GM21737 (cell line): ENCODE measurements around the gene ERBB4.
"Not testable (repeated sequence)": the region's sequence is repeated elsewhere in the genome, so short reads cannot be mapped to it uniquely, and the experiment has no call there.

Experiments
- ATAC-seq: cut with Tn5 transposase; IDR thresholded peaks from one replicate; pipeline ENCODE4 v1.9.1; 2021; ENCODE audit warnings: mild to moderate bottlenecking, moderate library complexity; ENCODE audit not compliant: unreplicated experiment

The ERBB4 gene

GRCh38 chr2:212022966-212023365 is 515.6 kb downstream of the ERBB4 start:
- no peak for ATAC-seq

- no peak for ATAC-seq
Measured at GRCh38 chr2:212021947-212022346, 516.7 kb downstream of the ERBB4 start.

GRCh38 chr2:212015588-212015987 is 523.0 kb downstream of the ERBB4 start:
- no peak for ATAC-seq

DNA sequence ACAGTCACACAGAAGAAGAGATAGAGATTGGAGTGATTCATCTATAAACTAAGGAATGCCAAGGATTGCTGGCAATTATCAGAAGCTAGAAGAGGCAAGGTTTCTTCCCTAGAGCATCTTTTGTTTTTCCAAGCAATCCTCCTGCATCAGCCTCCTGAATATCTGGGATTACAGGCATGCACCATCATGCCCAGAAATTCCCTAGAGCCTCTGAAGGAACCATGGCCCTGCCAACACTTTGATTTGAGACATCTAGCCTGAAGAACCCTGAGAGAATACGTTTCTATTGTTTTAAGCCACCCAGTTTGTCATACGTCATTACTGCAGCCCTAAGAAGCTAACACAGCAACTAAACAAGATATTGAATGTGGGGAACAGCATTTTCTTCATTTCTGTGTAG is 525.0 kb downstream of the ERBB4 start:
- no peak for ATAC-seq

DNA sequence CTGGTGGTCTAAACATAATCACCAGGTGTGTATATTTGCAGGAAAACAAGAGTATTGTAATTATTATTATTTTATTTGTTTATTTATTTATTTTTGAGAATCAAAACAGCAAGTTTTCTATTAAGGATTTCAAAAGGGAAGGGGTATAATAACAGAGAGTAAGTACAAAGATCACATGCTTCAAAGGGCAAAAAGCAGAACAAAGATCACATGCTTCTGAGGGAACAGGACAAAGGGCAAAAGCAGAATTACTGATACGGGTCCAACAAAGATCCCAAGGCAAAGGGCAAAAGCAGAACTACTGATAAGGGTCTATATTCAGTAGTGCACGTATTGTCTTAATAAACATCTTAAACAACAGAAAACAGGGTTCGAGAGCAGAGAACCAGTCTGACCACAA is 528.3 kb downstream of the ERBB4 start:
- not testable (repeated sequence) for ATAC-seq

DNA sequence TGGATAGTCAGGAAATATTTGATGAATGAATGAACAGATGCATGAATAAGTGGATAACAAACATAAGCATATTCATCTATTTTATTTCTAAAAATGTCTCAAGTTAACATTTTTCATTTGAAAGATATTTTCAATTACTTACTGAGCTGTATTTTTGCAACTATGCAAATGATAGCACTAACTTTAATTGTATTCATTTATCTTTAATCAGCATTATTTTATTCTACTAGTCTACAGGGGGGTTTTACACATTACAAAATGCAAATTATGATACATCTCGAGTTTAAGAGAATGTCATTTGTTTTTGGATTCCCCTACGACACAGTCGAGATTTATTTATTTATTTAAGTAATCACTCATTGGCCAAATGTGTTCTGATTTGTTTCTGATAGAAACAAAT is 530.6 kb downstream of the ERBB4 start:
- ATAC-seq = no peak

GRCh38 chr2:212005085-212005671 is 533.4 kb downstream of the ERBB4 start:
- no peak for ATAC-seq

- ATAC-seq = no peak
Measured at GRCh38 chr2:212001325-212001724, 537.3 kb downstream of the ERBB4 start.

DNA sequence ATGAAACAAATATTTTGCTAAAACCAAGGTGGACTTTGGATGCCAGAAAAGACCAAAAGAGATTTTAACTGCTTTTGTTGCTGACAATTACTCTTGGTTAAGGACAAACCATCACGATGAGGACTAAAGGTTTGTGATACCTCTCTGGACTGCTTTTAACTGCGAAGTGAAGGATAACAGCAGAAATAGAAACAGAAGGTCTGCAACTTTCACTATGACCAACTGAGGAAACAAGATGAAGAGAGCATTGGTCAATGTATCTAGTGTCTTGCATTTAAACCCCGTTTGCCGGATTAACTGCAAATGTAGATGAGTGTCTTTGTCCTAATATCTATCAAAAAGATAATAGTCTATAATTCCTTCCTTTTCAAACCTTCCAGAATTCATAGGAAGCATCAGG is 541.7 kb downstream of the ERBB4 start:
- no peak for ATAC-seq

GRCh38 chr2:211994806-211995205 is 543.8 kb downstream of the ERBB4 start:
- no peak for ATAC-seq

DNA sequence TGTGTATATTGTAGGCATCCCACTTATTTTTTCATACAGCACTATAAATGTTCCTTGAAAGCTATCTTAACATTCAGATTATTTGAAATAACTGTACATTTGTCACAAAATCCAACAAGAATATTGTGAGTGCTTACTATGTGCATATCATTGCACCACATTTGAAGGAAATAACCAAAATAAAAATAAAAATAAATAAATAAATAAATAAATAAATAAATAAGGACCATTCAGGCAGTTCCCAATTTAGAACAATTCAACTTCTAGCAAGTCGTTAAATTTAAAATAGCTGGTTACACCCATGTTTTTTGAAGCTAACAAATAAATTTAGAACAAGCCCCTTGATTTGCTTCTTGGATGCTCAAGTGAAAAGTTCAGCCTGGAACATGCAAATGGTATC is 548.3 kb downstream of the ERBB4 start:
- ATAC-seq = no peak

DNA sequence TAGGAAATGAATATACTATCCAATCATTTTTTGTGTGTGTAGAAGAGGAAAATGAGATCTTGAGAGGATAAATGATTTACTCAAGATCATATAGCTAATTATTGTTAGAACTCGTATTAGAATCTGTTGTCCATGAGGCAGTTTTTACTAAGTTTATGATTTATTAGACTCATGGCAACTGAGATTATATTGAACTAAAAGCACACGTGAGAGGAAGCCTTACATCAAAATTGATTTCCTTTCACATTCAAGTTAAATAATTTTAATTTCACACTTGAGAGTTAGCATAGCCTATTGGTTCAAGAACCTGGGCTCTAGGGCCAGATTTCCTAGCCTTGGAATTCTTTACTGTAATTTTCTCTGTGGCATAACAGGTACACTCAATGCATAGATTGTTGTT is 552.3 kb downstream of the ERBB4 start:
- no peak for ATAC-seq

DNA sequence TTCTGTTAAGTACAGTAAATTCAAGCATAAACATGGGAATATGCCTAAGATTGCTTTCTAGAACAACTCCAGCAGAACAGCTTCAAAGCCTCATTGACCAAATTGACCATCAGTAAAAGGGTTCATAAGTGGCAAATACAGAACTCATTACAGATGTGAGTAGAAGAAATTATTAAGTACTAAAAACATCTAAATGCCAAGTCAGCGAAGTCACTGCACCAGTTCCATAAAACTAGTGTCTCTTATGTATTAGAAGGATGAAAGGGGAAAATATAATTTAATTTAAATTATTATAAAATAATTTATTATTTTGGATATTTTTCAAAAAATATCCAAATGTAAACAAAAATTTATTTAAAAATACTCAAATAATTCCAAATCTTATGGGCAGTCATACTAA is 553.2 kb downstream of the ERBB4 start:
- no peak for ATAC-seq

GRCh38 chr2:211982162-211982561 is 556.4 kb downstream of the ERBB4 start:
- no peak for ATAC-seq

GRCh38 chr2:211981451-211981850 is 557.2 kb downstream of the ERBB4 start:
- no peak for ATAC-seq

DNA sequence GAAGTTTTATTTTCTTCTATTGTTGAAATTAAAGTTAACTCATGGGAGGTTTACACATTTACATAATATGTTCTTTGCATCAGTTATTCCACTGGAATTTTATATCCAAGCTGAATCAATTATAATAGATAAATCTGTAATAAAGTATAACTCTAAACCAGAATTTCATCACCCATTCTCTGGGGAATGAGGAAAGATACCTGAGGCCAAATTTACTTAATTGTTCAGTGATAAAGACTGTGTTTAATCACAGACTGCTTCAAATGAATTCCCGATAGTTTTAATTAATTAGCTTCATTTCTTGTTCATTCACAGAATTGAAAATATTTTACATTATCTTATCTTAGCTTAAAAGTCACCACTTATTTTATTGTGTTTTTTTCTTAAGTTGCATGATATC is 562.5 kb downstream of the ERBB4 start:
- no peak for ATAC-seq

GRCh38 chr2:211967234-211967633 is 571.4 kb downstream of the ERBB4 start:
- ATAC-seq = no peak

DNA sequence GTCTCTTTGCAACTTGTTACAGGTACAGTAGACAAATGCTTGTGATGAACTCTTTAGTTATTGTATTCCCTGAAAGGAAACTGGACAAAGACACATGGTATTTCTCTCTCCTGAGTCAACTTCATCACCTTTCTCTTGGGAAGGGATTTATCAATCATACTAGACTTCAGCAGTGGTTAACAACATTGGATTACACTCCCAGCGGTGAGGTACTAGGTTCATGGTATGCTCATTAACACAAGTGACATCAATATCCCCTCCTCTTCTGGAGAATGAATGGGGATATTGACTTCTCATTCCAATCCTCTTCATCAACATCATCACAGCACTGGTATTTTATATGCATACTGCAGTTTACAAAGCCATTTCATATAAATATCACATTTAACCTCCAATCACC is 574.6 kb downstream of the ERBB4 start:
- no peak for ATAC-seq

DNA sequence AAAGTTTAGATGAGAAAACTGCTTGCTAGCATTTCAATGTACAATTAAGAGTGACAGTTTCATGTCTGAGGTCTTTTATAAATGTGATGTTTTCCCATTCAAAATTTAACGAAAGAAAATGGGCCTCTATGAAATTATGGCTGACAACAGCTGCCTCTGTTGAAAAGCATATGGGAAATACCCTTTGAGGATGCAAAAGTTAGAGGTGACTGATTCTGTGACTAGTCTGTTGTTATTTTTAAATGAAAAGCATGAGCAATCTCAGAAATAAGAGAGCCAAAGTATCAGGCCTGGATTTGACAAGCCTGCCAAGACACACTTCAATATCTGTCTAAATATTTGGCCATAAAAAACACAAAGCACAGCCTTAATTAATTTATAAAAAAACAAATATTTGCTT is 580.8 kb downstream of the ERBB4 start:
- peak; percentile 77 for ATAC-seq

- ATAC-seq = no peak
Measured at GRCh38 chr2:211955648-211956047, 583.0 kb downstream of the ERBB4 start.

- ATAC-seq = no peak
Measured at GRCh38 chr2:211948932-211949331, 589.7 kb downstream of the ERBB4 start.

DNA sequence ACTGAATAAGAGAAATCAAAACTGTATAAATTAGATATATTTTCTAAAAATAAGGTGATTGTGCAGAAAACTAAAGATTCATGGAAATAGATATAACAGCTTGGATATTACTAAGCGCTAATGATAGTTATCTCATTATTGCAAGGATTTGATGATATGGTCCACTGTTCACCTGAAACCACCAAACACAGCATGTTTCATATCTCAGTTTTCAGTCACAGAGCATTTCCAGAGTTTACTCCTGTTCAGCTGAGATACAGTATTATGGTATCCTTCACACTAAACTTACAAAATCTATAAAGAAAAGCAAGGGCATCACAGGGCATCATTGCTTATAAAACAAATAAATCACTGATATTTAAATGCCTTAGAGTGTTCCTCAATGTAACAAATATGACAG is 591.6 kb downstream of the ERBB4 start:
- ATAC-seq = no peak

GRCh38 chr2:211944572-211944971 is 594.0 kb downstream of the ERBB4 start:
- no peak for ATAC-seq

DNA sequence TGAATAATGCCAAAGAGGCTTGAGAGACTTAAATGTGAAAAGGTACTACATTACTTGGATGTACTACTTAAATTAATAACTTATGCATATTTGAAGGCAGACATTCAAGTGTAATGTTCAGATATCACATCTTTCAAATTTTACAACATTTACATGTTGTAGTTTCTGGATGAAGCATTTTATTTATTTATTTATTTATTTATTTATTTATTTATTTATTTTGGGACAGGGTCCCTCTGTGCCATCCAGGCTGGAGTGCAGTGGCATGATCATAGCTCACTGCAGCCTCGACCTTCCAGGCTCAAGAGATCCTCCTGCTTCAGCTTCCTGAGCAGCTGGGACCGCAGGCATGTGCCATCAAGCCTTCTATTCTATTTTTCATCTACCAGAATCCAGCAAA is 596.4 kb downstream of the ERBB4 start:
- no peak for ATAC-seq
